ENCODE results near the gene TRIM38.

Gene TRIM38

DNA sequence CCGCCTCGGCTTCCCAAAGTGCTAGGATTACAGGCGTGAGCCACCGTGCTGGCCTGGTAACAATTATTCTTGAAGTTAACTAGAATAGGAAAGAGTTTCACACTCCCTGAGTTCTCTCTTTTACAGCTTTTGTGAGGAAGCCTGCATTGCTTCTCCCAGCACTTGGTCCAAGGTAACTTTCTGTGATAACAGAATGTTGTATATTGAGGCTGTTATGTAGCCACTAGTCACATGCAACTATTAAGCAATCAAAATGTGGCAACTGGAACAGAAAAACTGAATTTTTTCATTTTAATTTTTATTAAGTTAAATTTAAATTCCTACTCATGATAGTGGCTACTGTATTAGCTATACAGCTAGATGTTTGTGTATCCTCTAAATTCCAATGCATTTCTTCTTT is 2.5 kb downstream of the TRIM38 start (continued):
- TF ChIP-seq, protein P1, sequence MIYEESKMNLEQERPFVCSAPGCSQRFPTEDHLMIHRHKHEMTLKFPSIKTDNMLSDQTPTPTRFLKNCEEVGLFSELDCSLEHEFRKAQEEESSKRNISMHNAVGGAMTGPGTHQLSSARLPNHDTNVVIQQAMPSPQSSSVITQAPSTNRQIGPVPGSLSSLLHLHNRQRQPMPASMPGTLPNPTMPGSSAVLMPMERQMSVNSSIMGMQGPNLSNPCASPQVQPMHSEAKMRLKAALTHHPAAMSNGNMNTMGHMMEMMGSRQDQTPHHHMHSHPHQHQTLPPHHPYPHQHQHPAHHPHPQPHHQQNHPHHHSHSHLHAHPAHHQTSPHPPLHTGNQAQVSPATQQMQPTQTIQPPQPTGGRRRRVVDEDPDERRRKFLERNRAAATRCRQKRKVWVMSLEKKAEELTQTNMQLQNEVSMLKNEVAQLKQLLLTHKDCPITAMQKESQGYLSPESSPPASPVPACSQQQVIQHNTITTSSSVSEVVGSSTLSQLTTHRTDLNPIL (CRISPR knock-in tag; IDR thresholded peaks at IDR 0.05; ENCODE audit: low read depth), result no peak
- TF ChIP-seq GLIS3 (CRISPR knock-in tag; IDR thresholded peaks at IDR 0.05), result no peak

DNA sequence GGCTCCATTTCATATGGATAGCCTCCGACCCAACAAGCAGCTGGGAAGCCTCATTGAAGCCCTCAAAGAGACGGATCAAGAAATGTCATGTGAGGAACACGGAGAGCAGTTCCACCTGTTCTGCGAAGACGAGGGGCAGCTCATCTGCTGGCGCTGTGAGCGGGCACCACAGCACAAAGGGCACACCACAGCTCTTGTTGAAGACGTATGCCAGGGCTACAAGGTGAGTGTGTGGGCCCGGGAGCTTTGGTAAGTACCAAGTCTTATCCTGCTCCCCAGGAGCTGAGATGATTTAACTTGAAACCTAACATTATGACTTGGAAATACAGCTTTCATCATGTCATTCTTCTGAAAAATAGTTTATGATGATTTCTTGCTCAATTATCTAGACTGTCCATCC is 4.1 kb downstream of the TRIM38 start:
- ATAC-seq, result no peak
- TF ChIP-seq BACH2 (CRISPR knock-in tag; IDR thresholded peaks at IDR 0.05; ENCODE audit: borderline replicate concordance) (no peak), GLIS3 (CRISPR knock-in tag; IDR thresholded peaks at IDR 0.05) (no peak), ZFP30 (CRISPR knock-in tag; IDR thresholded peaks at IDR 0.05) (no peak), CSDC2 (CRISPR knock-in tag; IDR thresholded peaks at IDR 0.05) (no peak), PPARA (CRISPR knock-in tag; IDR thresholded peaks at IDR 0.05; ENCODE audit: borderline replicate concordance) (no peak), ARNTL (CRISPR knock-in tag; IDR thresholded peaks at IDR 0.05; ENCODE audit: borderline replicate concordance, low read depth) (no peak)
- TF ChIP-seq, protein P2, sequence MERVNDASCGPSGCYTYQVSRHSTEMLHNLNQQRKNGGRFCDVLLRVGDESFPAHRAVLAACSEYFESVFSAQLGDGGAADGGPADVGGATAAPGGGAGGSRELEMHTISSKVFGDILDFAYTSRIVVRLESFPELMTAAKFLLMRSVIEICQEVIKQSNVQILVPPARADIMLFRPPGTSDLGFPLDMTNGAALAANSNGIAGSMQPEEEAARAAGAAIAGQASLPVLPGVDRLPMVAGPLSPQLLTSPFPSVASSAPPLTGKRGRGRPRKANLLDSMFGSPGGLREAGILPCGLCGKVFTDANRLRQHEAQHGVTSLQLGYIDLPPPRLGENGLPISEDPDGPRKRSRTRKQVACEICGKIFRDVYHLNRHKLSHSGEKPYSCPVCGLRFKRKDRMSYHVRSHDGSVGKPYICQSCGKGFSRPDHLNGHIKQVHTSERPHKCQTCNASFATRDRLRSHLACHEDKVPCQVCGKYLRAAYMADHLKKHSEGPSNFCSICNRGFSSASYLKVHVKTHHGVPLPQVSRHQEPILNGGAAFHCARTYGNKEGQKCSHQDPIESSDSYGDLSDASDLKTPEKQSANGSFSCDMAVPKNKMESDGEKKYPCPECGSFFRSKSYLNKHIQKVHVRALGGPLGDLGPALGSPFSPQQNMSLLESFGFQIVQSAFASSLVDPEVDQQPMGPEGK (CRISPR knock-in tag; IDR thresholded peaks at IDR 0.05; ENCODE audit: borderline replicate concordance), result no peak
- TF ChIP-seq, protein P1 (CRISPR knock-in tag; IDR thresholded peaks at IDR 0.05; ENCODE audit: low read depth), result no peak

DNA sequence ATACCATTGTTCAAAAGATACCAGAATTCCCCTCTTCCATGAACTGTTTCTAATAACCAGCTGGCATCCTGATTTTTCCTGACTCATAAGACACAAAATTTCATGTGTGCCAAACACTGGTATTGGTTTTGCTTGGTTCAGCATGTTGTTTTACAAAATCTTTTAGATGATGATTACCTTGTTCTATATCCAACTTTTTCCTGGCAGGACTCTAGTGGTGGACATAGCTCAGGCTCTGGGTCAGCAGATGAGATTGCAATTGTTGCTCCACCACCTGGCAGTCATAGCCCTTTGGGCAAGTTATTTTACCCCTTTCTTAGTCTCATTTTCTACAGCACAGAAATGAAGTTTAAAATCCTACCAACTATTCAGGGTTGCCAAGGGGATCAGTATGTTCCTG is 6.2 kb downstream of the TRIM38 start:
- no peak for ATAC-seq

More for the DNA sequence above, 6.2 kb downstream of the TRIM38 start:
- TF ChIP-seq ZNF70 (CRISPR knock-in tag; IDR thresholded peaks at IDR 0.05), result no peak
- no peak for TF ChIP-seq RARB (CRISPR knock-in tag; IDR thresholded peaks at IDR 0.05)
- no peak for TF ChIP-seq ISL1 (CRISPR knock-in tag; IDR thresholded peaks at IDR 0.05)
- TF ChIP-seq, protein P3, sequence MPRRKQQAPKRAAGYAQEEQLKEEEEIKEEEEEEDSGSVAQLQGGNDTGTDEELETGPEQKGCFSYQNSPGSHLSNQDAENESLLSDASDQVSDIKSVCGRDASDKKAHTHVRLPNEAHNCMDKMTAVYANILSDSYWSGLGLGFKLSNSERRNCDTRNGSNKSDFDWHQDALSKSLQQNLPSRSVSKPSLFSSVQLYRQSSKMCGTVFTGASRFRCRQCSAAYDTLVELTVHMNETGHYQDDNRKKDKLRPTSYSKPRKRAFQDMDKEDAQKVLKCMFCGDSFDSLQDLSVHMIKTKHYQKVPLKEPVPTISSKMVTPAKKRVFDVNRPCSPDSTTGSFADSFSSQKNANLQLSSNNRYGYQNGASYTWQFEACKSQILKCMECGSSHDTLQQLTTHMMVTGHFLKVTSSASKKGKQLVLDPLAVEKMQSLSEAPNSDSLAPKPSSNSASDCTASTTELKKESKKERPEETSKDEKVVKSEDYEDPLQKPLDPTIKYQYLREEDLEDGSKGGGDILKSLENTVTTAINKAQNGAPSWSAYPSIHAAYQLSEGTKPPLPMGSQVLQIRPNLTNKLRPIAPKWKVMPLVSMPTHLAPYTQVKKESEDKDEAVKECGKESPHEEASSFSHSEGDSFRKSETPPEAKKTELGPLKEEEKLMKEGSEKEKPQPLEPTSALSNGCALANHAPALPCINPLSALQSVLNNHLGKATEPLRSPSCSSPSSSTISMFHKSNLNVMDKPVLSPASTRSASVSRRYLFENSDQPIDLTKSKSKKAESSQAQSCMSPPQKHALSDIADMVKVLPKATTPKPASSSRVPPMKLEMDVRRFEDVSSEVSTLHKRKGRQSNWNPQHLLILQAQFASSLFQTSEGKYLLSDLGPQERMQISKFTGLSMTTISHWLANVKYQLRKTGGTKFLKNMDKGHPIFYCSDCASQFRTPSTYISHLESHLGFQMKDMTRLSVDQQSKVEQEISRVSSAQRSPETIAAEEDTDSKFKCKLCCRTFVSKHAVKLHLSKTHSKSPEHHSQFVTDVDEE (CRISPR knock-in tag; IDR thresholded peaks at IDR 0.05), result no peak
- TF ChIP-seq, protein P2 (CRISPR knock-in tag; IDR thresholded peaks at IDR 0.05; ENCODE audit: borderline replicate concordance), result no peak
- TF ChIP-seq PPARA (CRISPR knock-in tag; IDR thresholded peaks at IDR 0.05; ENCODE audit: borderline replicate concordance), result no peak
- TF ChIP-seq TOX (CRISPR knock-in tag; IDR thresholded peaks at IDR 0.05; ENCODE audit: borderline replicate concordance), result no peak
- TF ChIP-seq ZFP3 (CRISPR knock-in tag; IDR thresholded peaks at IDR 0.05), result no peak
- TF ChIP-seq, protein P4, sequence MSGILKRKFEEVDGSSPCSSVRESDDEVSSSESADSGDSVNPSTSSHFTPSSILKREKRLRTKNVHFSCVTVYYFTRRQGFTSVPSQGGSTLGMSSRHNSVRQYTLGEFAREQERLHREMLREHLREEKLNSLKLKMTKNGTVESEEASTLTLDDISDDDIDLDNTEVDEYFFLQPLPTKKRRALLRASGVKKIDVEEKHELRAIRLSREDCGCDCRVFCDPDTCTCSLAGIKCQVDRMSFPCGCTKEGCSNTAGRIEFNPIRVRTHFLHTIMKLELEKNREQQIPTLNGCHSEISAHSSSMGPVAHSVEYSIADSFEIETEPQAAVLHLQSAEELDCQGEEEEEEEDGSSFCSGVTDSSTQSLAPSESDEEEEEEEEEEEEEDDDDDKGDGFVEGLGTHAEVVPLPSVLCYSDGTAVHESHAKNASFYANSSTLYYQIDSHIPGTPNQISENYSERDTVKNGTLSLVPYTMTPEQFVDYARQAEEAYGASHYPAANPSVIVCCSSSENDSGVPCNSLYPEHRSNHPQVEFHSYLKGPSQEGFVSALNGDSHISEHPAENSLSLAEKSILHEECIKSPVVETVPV (CRISPR knock-in tag; IDR thresholded peaks at IDR 0.05), result no peak
- no peak for TF ChIP-seq GLIS3 (CRISPR knock-in tag; IDR thresholded peaks at IDR 0.05)
- TF ChIP-seq, protein P5, sequence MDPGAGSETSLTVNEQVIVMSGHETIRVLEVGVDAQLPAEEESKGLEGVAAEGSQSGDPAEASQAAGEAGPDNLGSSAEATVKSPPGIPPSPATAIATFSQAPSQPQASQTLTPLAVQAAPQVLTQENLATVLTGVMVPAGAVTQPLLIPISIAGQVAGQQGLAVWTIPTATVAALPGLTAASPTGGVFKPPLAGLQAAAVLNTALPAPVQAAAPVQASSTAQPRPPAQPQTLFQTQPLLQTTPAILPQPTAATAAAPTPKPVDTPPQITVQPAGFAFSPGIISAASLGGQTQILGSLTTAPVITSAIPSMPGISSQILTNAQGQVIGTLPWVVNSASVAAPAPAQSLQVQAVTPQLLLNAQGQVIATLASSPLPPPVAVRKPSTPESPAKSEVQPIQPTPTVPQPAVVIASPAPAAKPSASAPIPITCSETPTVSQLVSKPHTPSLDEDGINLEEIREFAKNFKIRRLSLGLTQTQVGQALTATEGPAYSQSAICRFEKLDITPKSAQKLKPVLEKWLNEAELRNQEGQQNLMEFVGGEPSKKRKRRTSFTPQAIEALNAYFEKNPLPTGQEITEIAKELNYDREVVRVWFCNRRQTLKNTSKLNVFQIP (CRISPR knock-in tag; IDR thresholded peaks at IDR 0.05; ENCODE audit: borderline replicate concordance, low read depth), result no peak
- TF ChIP-seq ARNTL (CRISPR knock-in tag; IDR thresholded peaks at IDR 0.05; ENCODE audit: borderline replicate concordance, low read depth), result no peak
- TF ChIP-seq, protein P1 (CRISPR knock-in tag; IDR thresholded peaks at IDR 0.05; ENCODE audit: low read depth), result no peak
- no peak for TF ChIP-seq ZNF8 (CRISPR knock-in tag; IDR thresholded peaks at IDR 0.05)
- no peak for TF ChIP-seq SNAI2 (CRISPR knock-in tag; IDR thresholded peaks at IDR 0.05)
- TF ChIP-seq ZFP30 (CRISPR knock-in tag; IDR thresholded peaks at IDR 0.05), result no peak
- no peak for TF ChIP-seq BACH2 (CRISPR knock-in tag; IDR thresholded peaks at IDR 0.05; ENCODE audit: borderline replicate concordance)
- no peak for TF ChIP-seq CSDC2 (CRISPR knock-in tag; IDR thresholded peaks at IDR 0.05)
- no peak for TF ChIP-seq ESRRG (CRISPR knock-in tag; IDR thresholded peaks at IDR 0.05)
- TF ChIP-seq OSR1 (CRISPR knock-in tag; IDR thresholded peaks at IDR 0.05), result no peak

Data from SK-N-SH treated with all-trans-retinoic acid at 6 μM for 48 hours (cell line).